Measurements from ENCODE around the gene MEA1. TPM values are rescaled to one million over a fixed set of nuclear protein-coding genes. Genes with fewer than 3 reads are reported as not detected.

MEA1 gene
- total and polyA plus RNA-seq, 12 donors: 54.6 to 142 (median 76.3) TPM

DNA sequence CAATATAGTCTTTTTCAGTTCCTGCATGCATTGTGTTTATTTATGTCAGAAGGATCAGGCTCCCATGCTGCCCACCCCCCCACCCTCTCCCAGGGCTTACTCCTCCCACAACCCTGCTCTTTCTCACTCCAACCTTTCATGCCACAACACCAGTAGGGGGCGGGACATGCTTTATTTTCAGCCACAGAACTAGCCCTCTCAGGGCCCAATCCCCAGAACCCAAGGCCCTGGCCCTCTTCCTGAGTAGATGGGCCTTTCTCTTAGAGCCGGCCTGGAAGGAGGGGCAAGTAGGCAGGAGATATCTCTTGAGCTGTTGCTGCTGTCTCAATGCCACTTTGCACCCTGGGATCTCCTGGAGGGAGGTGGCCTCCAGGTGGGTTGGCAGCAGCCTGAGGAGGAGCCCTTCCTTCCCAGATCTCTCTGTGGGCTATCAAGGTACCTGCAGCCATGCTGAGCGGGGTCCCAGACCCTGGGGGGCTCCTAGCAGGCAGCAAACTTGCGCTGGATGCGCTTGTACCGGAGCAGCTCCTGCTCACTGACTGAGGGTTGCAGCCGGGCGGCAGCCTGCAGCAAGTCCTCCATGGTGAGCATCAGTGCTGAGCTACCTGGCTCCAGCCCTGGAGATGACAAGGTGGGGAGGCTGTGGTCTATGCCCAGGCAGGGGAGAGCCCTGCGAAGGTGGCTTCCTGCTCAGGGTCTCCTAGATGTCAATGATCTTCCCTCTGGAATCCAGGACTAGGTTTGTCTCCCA is 49.7 kb downstream of the MEA1 start:
- H3K4me1 ChIP-seq (replicated peaks in 1 of 2): peaks cover 10% of the 10 kb centered on the region in 2 donors
- peak in 3 of 7 donors; percentile 31 to 55 (median 40) for DNase-seq
- no peak overlapping the region for H3K27ac ChIP-seq
- no peaks in the 10 kb centered on the region for H3K9me3 ChIP-seq (replicated peaks in 1 of 3)
- TF ChIP-seq POLR2A (IDR thresholded peaks at IDR 0.05): no peak
- no peak for TF ChIP-seq CTCF (IDR thresholded peaks at IDR 0.05)
- no peak overlapping the region for H3K4me3 ChIP-seq
- intact Hi-C loops (cut with DNase I): no loop called here
- H3K36me3 ChIP-seq (replicated peaks in 1 of 2): peaks cover 0 to 43% of the 10 kb centered on the region in 2 donors
- WGBS, 4 donors: 74 to 86% (median 80%) methylated on average over 3 to 9 of the region's 9 CpGs
- no peaks in the 10 kb centered on the region for H3K27me3 ChIP-seq

DNA sequence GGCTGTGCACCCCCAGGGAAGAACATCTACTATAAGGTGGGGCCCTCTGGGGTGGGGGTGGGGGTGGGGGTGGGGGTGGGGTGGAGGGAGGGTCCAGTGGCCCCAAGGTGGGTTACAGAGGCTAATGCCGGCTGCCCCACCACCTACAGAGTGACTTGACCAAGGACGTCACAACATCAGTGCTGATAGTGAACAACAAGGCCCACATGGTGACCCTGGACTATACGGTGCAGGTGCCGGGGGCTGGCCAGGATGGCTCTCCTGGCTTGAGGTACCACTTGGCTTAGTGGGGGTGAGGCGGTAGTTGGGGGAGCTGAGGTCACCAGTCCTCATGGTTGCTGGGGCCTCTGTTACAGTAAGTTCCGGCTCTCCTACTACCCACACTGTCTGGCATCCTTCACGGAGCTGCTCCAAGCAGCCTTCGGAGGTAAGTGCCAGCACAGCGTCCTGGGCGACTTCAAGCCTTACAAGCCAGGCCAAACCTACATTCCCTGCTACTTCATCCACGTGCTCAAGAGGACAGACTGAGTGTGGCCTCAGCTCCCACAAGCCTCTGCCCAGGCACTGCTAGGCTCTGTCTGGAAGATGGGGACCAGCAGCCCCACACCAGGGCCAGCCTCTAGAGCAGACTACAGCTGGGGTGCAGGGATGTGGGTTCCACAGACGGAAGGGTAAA is 50.4 kb downstream of the MEA1 start:
- DNase-seq: no peak
- no peaks in the 10 kb centered on the region for H3K9me3 ChIP-seq (replicated peaks in 1 of 3)
- peaks cover 0 to 36% of the 10 kb centered on the region in 2 donors for H3K36me3 ChIP-seq (replicated peaks in 1 of 2)
- H3K4me1 ChIP-seq (replicated peaks in 1 of 2): peaks cover 10% of the 10 kb centered on the region in 2 donors
- no peak for TF ChIP-seq CTCF (IDR thresholded peaks at IDR 0.05)
- TF ChIP-seq POLR2A (IDR thresholded peaks at IDR 0.05): no peak
- intact Hi-C loops (cut with DNase I): no loop called here
- H3K27me3 ChIP-seq: no peaks in the 10 kb centered on the region
- no peak overlapping the region for H3K27ac ChIP-seq
- WGBS, 4 donors: 83 to 87% (median 86%) methylated on average over 11 to 12 of the region's 12 CpGs; no CpG with 5 or more reads in 1 of the 4 donors
- no peak overlapping the region for H3K4me3 ChIP-seq

DNA sequence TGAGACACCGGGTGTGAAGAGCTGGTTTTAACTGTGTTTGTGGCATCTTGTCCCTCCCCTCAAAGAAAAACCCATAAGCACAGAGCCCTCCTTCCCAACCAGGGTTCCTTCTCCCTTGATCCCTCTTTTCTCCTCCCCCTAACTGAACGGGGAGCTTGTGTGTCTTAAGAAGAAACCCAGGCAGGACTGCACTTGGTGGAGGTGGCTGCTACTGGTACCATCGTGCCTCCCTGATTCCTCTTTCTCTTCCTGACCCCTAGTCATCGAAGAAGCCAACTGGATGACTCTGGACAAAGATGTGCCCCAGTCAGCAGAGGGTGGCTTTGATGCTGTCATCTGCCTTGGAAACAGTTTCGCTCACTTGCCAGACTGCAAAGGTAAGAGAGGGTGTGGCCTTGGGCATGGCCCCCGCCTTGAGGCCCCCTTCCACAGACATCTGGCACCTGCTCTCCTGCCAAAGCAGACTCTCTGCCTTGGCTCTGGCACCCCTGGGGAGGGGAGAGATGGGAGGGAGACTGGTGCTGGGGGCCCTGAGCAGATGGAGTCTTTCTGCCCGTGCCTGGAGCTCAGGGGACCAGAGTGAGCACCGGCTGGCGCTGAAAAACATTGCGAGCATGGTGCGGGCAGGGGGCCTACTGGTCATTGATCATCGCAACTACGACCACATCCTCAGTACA is 51.1 kb downstream of the MEA1 start:
- Histone ChIP-seq H3K36me3 (replicated peaks in 1 of 2) (peaks cover 0 to 32% of the 10 kb centered on the region in 2 donors), H3K27ac (no peak overlapping the region), H3K9me3 (replicated peaks in 1 of 3) (no peaks in the 10 kb centered on the region), H3K4me1 (replicated peaks in 1 of 2) (peaks cover 10% of the 10 kb centered on the region in 2 donors), H3K27me3 (no peaks in the 10 kb centered on the region), H3K4me3 (no peak overlapping the region)
- 89 to 93% (median 91%) methylated on average over 10 to 13 of the region's 13 CpGs for WGBS, 4 donors
- TF ChIP-seq POLR2A (IDR thresholded peaks at IDR 0.05): no peak
- no peak for TF ChIP-seq CTCF (IDR thresholded peaks at IDR 0.05)
- no peak for DNase-seq
- intact Hi-C loops (cut with DNase I): no loop called here

DNA sequence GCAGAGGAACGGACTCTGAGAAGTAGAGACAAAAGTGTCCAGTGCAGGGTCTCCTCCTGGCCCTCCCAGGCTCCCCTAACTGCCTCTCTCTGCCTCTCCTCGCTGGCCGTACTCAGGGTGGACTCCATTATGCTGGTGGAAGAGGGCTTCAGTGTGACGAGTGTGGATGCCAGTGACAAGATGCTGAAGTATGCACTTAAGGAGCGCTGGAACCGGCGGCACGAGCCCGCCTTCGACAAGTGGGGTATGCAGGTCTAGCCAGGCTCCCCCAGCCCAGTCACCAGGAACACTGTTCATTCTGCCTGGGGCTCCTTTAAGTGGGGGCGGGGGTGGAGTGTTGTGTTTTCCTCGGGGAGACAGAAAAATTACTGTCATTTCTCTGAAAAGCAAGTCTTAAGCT is 51.6 kb downstream of the MEA1 start:
- DNase-seq: no peak
- peaks cover 0 to 26% of the 10 kb centered on the region in 2 donors for H3K36me3 ChIP-seq (replicated peaks in 1 of 2)
- H3K4me3 ChIP-seq: no peak overlapping the region
- intact Hi-C loops (cut with DNase I): no loop called here
- no peaks in the 10 kb centered on the region for H3K9me3 ChIP-seq (replicated peaks in 1 of 3)
- peaks cover 10% of the 10 kb centered on the region in 2 donors for H3K4me1 ChIP-seq (replicated peaks in 1 of 2)
- TF ChIP-seq CTCF (IDR thresholded peaks at IDR 0.05) (no peak), POLR2A (IDR thresholded peaks at IDR 0.05) (no peak)
- H3K27ac ChIP-seq: no peak overlapping the region
- H3K27me3 ChIP-seq: no peaks in the 10 kb centered on the region
- 94 to 95% (median 95%) methylated on average over 12 of the region's 12 CpGs for WGBS, 4 donors

All from adrenal gland (tissue), 12 donors.